HFF-Myc (cell line): ENCODE data around the gene PI4KA.
"Not testable (repeated sequence)": the region's sequence is repeated elsewhere in the genome, so short reads cannot be mapped to it uniquely, and the experiment has no call there.

ENCODE experiments used
- DNase-seq: peaks from one replicate; pipeline ENCODE4 v3.0.0-alpha.2; 2011; ENCODE audit warnings: low read depth; ENCODE audit errors: extremely low read depth
- H3K4me3 ChIP-seq: replicated peaks from 2 replicates; pipeline ENCODE4 v1.5.1; 2011; ENCODE audit warnings: low read depth, mild to moderate bottlenecking, control low read depth, low read length
- TF ChIP-seq, protein P1 (sequence below): IDR thresholded peaks from 2 replicates; pipeline ENCODE4 v1.5.1; 2012; ENCODE audit warnings: mild to moderate bottlenecking, low read depth, low read length, control low read depth; ENCODE audit errors: missing control alignments

PI4KA gene

GRCh38 chr22:20823264-20823663 lies 35.3 kb downstream of the PI4KA start:
- no peak for DNase-seq
- TF ChIP-seq, protein P1, sequence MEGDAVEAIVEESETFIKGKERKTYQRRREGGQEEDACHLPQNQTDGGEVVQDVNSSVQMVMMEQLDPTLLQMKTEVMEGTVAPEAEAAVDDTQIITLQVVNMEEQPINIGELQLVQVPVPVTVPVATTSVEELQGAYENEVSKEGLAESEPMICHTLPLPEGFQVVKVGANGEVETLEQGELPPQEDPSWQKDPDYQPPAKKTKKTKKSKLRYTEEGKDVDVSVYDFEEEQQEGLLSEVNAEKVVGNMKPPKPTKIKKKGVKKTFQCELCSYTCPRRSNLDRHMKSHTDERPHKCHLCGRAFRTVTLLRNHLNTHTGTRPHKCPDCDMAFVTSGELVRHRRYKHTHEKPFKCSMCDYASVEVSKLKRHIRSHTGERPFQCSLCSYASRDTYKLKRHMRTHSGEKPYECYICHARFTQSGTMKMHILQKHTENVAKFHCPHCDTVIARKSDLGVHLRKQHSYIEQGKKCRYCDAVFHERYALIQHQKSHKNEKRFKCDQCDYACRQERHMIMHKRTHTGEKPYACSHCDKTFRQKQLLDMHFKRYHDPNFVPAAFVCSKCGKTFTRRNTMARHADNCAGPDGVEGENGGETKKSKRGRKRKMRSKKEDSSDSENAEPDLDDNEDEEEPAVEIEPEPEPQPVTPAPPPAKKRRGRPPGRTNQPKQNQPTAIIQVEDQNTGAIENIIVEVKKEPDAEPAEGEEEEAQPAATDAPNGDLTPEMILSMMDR = no peak
- H3K4me3 ChIP-seq = no peak overlapping the region

- no peak for DNase-seq
- no peak overlapping the region for H3K4me3 ChIP-seq
- TF ChIP-seq, protein P1 = no peak
These were observed 36.4 kb downstream of the PI4KA start for GRCh38 chr22:20822240-20822639.

- not testable (repeated sequence) for H3K4me3 ChIP-seq, DNase-seq
These were observed 36.8 kb downstream of the PI4KA start for GRCh38 chr22:20821717-20822239.

GRCh38 chr22:20819471-20819870 lies 39.1 kb downstream of the PI4KA start:
- DNase-seq = no peak
- no peak overlapping the region for H3K4me3 ChIP-seq
- TF ChIP-seq, protein P1 = no peak

GRCh38 chr22:20818471-20818870 lies 40.1 kb downstream of the PI4KA start:
- no peak for DNase-seq
- TF ChIP-seq, protein P1 = no peak
- H3K4me3 ChIP-seq = no peak overlapping the region

GRCh38 chr22:20816559-20816958 lies 42.1 kb downstream of the PI4KA start:
- TF ChIP-seq, protein P1 = no peak
- no peak overlapping the region for H3K4me3 ChIP-seq
- DNase-seq = no peak

- DNase-seq = no peak
- no peak overlapping the region for H3K4me3 ChIP-seq
- TF ChIP-seq, protein P1 = no peak
These were observed 43.0 kb downstream of the PI4KA start for GRCh38 chr22:20815477-20816050.
